ENCODE data around the gene DEXI.

- TF ChIP-seq CTCF (IDR thresholded peaks at IDR 0.05; ENCODE audit: poor library complexity, severe bottlenecking) (no peak), EP300 (conservative IDR thresholded peaks at IDR 0.05; ENCODE audit: poor library complexity, severe bottlenecking) (no peak), TAF1 (IDR thresholded peaks at IDR 0.05; ENCODE audit: low read depth) (no peak), EZH2 (IDR thresholded peaks at IDR 0.05; ENCODE audit: borderline replicate concordance, insufficient read depth, low read length, poor library complexity, severe bottlenecking) (no peak), POLR2AphosphoS5 (IDR thresholded peaks at IDR 0.05) (no peak)
These were observed 9.1 kb downstream of the DEXI start for GRCh38 chr16:10932959-10933710.

All from neural cell (in vitro differentiated cells).